ENCODE data around the gene TYROBP. TPM values are rescaled to one million over a fixed set of nuclear protein-coding genes. Genes with fewer than 3 reads are reported as not detected.
"Not testable (repeated sequence)": the region's sequence is repeated elsewhere in the genome, so short reads cannot be mapped to it uniquely, and the experiment has no call there.

The TYROBP gene
- total RNA-seq, 1 experiment from 2014 or later: not detected

DNA sequence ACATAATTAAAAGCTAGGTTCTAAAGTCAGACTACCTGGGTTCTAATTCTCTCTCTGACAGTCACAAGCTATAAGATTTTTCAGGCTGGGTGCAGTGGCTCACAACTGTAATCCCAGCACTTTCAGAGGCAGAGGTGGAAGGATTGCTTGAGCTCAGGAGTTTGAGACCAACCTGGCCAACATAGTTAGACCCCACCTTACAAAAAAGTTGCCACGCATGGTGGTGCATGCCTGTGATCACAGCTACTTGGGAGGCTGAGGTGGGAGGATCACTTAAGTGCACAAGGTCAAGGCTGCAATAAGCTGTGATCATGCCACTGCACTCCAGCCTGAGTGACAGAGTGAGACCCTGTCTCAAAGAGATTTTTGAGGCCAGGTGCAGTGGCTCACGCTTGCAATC, 13.8 kb downstream of the TYROBP start:
- Histone ChIP-seq H3K79me1 (ENCODE audit: insufficient read depth, low read depth, low read length, poor library complexity, severe bottlenecking) (peaks cover 3% of the 10 kb centered on the region), H3K4me1 (ENCODE audit: insufficient read depth, low read length) (no peaks in the 10 kb centered on the region), H2AK5ac (ENCODE audit: insufficient read length, low read length) (no peak overlapping the region), H3K9ac (ENCODE audit: extremely low read depth, insufficient read length, low read length) (no peak overlapping the region), H2BK12ac (ENCODE audit: insufficient read length, low read depth, low read length) (no peak overlapping the region), H3K27ac (ENCODE audit: insufficient read length, low read depth, low read length) (no peak overlapping the region), H4K91ac (ENCODE audit: insufficient read length, low read depth, low read length) (no peak overlapping the region), H2BK15ac (ENCODE audit: low read depth, low read length) (no peak overlapping the region), H3K18ac (ENCODE audit: insufficient read length, low read depth, low read length) (no peak overlapping the region), H3K9me3 (ENCODE audit: control insufficient read depth, low read depth, low read length) (no peaks in the 10 kb centered on the region), H4K20me1 (ENCODE audit: control insufficient read depth, insufficient read depth, insufficient read length) (no peaks in the 10 kb centered on the region), H3T11ph (ENCODE audit: low read length) (no peak overlapping the region), H3K14ac (ENCODE audit: insufficient read depth, low read length) (no peak overlapping the region), H4K8ac (replicated peaks; ENCODE audit: insufficient read length, low read depth, low read length) (no peak overlapping the region), H3K27me3 (ENCODE audit: insufficient read depth, low read length) (no peaks in the 10 kb centered on the region), H3K23ac (ENCODE audit: insufficient read length, low read depth, low read length) (no peak overlapping the region), H3K4me2 (ENCODE audit: insufficient read depth, insufficient read length, low read length) (no peak overlapping the region), H2BK20ac (ENCODE audit: low read depth, low read length, poor library complexity, severe bottlenecking) (no peak overlapping the region), H2BK5ac (ENCODE audit: insufficient read length, low read length) (no peak overlapping the region), H3K23me2 (ENCODE audit: insufficient read length, low read depth, low read length, poor library complexity, severe bottlenecking) (peaks cover 6% of the 10 kb centered on the region), H2AFZ (ENCODE audit: low read length) (no peak overlapping the region), H2BK120ac (ENCODE audit: low read depth, low read length, poor library complexity, severe bottlenecking) (no peak overlapping the region), H3K56ac (ENCODE audit: insufficient read length, low read depth, low read length) (no peak overlapping the region), H3K4ac (ENCODE audit: low read depth, low read length) (no peak overlapping the region), H4K5ac (ENCODE audit: insufficient read length, low read depth, low read length) (no peak overlapping the region), H3K79me2 (ENCODE audit: insufficient read depth, low read length) (no peaks in the 10 kb centered on the region)
- Mint-ChIP-seq H3K9me3 (no peaks in the 10 kb centered on the region), H3K36me3 (ENCODE audit: insufficient read depth in 1 of 3, low read depth in 3 of 3) (peaks cover 27 to 66% (median 61%) of the 10 kb centered on the region in 3 experiments), H3K27ac (no peak overlapping the region), H3K27me3 (ENCODE audit: low read depth) (no peaks in the 10 kb centered on the region), H3K4me1 (peaks cover 0 to 7% of the 10 kb centered on the region in 2 experiments; a peak in 2 of 4 replicates), H3K4me3 (no peak overlapping the region)
- TF ChIP-seq, protein P1, sequence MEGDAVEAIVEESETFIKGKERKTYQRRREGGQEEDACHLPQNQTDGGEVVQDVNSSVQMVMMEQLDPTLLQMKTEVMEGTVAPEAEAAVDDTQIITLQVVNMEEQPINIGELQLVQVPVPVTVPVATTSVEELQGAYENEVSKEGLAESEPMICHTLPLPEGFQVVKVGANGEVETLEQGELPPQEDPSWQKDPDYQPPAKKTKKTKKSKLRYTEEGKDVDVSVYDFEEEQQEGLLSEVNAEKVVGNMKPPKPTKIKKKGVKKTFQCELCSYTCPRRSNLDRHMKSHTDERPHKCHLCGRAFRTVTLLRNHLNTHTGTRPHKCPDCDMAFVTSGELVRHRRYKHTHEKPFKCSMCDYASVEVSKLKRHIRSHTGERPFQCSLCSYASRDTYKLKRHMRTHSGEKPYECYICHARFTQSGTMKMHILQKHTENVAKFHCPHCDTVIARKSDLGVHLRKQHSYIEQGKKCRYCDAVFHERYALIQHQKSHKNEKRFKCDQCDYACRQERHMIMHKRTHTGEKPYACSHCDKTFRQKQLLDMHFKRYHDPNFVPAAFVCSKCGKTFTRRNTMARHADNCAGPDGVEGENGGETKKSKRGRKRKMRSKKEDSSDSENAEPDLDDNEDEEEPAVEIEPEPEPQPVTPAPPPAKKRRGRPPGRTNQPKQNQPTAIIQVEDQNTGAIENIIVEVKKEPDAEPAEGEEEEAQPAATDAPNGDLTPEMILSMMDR (conservative IDR thresholded peaks at IDR 0.05): no peak
- no CpG with 5 or more reads among the region's 2 CpGs for WGBS (ENCODE audit: extremely low coverage, insufficient read length, low lambda C conversion rate)
- no peak for DNase-seq

DNA sequence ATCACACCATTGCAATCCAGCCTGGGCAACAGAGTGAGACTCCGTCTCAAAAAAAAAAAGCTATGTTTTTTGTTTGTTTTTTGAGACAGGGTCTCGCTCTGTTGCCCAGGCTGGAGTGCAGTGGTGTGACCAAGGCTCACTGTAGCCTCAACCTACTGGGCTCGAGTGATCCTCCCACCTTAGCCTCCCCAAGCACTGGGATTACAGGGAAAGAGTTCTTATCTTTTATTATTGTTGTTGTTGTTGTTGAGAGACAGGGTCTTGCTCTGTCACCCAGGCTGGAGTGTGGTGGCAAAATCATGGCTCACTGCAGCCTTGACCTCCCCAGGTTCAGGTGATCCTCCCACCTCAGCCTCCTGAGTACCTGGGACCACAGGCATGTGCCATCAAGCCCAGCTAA, 16.3 kb downstream of the TYROBP start:
- H3T11ph ChIP-seq (ENCODE audit: low read length); H3K79me1 ChIP-seq (ENCODE audit: insufficient read depth, low read depth, low read length, poor library complexity, severe bottlenecking); H4K8ac ChIP-seq (replicated peaks; ENCODE audit: insufficient read length, low read depth, low read length); H4K20me1 ChIP-seq (ENCODE audit: control insufficient read depth, insufficient read depth, insufficient read length); H2BK15ac ChIP-seq (ENCODE audit: low read depth, low read length); H3K27me3 ChIP-seq (ENCODE audit: insufficient read depth, low read length); H3K27me3 Mint-ChIP-seq (ENCODE audit: low read depth); H3K4ac ChIP-seq (ENCODE audit: low read depth, low read length); H3K27ac ChIP-seq (ENCODE audit: insufficient read length, low read depth, low read length); DNase-seq; H4K91ac ChIP-seq (ENCODE audit: insufficient read length, low read depth, low read length); H3K23me2 ChIP-seq (ENCODE audit: insufficient read length, low read depth, low read length, poor library complexity, severe bottlenecking); H3K27ac Mint-ChIP-seq; H3K79me2 ChIP-seq (ENCODE audit: insufficient read depth, low read length); H2AFZ ChIP-seq (ENCODE audit: low read length); H3K56ac ChIP-seq (ENCODE audit: insufficient read length, low read depth, low read length); H3K18ac ChIP-seq (ENCODE audit: insufficient read length, low read depth, low read length); H3K4me2 ChIP-seq (ENCODE audit: insufficient read depth, insufficient read length, low read length); H3K14ac ChIP-seq (ENCODE audit: insufficient read depth, low read length); H2BK12ac ChIP-seq (ENCODE audit: insufficient read length, low read depth, low read length); H3K4me3 Mint-ChIP-seq; H3K23ac ChIP-seq (ENCODE audit: insufficient read length, low read depth, low read length); H2BK20ac ChIP-seq (ENCODE audit: low read depth, low read length, poor library complexity, severe bottlenecking); H3K9me3 Mint-ChIP-seq; H2BK120ac ChIP-seq (ENCODE audit: low read depth, low read length, poor library complexity, severe bottlenecking); H3K4me1 ChIP-seq (ENCODE audit: insufficient read depth, low read length); H3K9ac ChIP-seq (ENCODE audit: extremely low read depth, insufficient read length, low read length); H4K5ac ChIP-seq (ENCODE audit: insufficient read length, low read depth, low read length); H3K4me1 Mint-ChIP-seq; H2BK5ac ChIP-seq (ENCODE audit: insufficient read length, low read length); H3K9me3 ChIP-seq (ENCODE audit: control insufficient read depth, low read depth, low read length); H2AK5ac ChIP-seq (ENCODE audit: insufficient read length, low read length): not testable (repeated sequence)
- WGBS (ENCODE audit: extremely low coverage, insufficient read length, low lambda C conversion rate): no CpG with 5 or more reads among the region's 3 CpGs
- peaks cover 38 to 78% (median 77%) of the 10 kb centered on the region in 3 experiments for H3K36me3 Mint-ChIP-seq (ENCODE audit: insufficient read depth in 1 of 3, low read depth in 3 of 3)
